Astrocyte (in vitro differentiated cells and primary cell): Measurements from ENCODE around the gene CSMD2. TPM values are rescaled to one million over a fixed set of nuclear protein-coding genes. Genes with fewer than 3 reads are reported as not detected.

Experiments
- DNase-seq: peaks from one replicate; pipeline ENCODE4 v3.0.0-alpha.2; 2010; ENCODE audit warnings: low read depth
- FAIRE-seq: peaks from 2 replicates; lab custom pipeline; 2011; peaks lifted over from hg19 to GRCh38; lab: Jason Lieb, UNC
- H2AFZ ChIP-seq: 2 replicates; pipeline ENCODE4 v1.6.0; 2012; ENCODE audit warnings: low read depth, low read length, inconsistent platforms
- H3K27ac ChIP-seq: 2 replicates; pipeline ENCODE4 v1.5.1; 2011; ENCODE audit warnings: low read depth, low read length, inconsistent platforms
- H3K27me3 ChIP-seq: 2 replicates; pipeline ENCODE4 v1.6.0; 2011; ENCODE audit warnings: low read length, inconsistent platforms; ENCODE audit not compliant: insufficient read depth
- H3K36me3 ChIP-seq: 2 replicates; pipeline ENCODE4 v1.5.1; 2011; ENCODE audit warnings: low read length, inconsistent platforms; ENCODE audit not compliant: insufficient read depth
- H3K4me1 ChIP-seq: 2 replicates; pipeline ENCODE4 v1.5.1; 2011; ENCODE audit warnings: low read length, inconsistent platforms; ENCODE audit not compliant: insufficient read depth
- H3K4me2 ChIP-seq: 2 replicates; pipeline ENCODE4 v1.6.0; 2012; ENCODE audit warnings: low read length, inconsistent platforms
- H3K4me3 ChIP-seq: 2 replicates; pipeline ENCODE4 v1.5.1; 2011; ENCODE audit warnings: low read depth, mild to moderate bottlenecking, low read length, inconsistent platforms; ENCODE audit not compliant: insufficient read depth
- H3K79me2 ChIP-seq: 2 replicates; pipeline ENCODE4 v1.6.0; 2012; ENCODE audit warnings: mild to moderate bottlenecking, low read length, inconsistent platforms; ENCODE audit not compliant: insufficient read depth
- H3K9ac ChIP-seq: 2 replicates; pipeline ENCODE4 v1.6.0; 2012; ENCODE audit warnings: mild to moderate bottlenecking, low read length, inconsistent platforms
- H3K9me3 ChIP-seq: 2 replicates; pipeline ENCODE4 v1.5.1; 2012; ENCODE audit warnings: low read depth, mild to moderate bottlenecking, low read length, inconsistent platforms; ENCODE audit not compliant: insufficient read depth
- H4K20me1 ChIP-seq: 2 replicates; pipeline ENCODE4 v1.6.0; 2012; ENCODE audit warnings: low read length, inconsistent platforms; ENCODE audit not compliant: insufficient read depth
- H3K27ac Mint-ChIP-seq: one replicate; pipeline ENCODE4 v1.8.0; 2021; ENCODE audit warnings: mild to moderate bottlenecking, mixed read lengths; ENCODE audit not compliant: unreplicated experiment
- H3K27me3 Mint-ChIP-seq: one replicate; pipeline ENCODE4 v1.8.0; 2021; ENCODE audit warnings: low read depth, mixed read lengths; ENCODE audit not compliant: unreplicated experiment
- H3K36me3 Mint-ChIP-seq: one replicate; pipeline ENCODE4 v1.8.0; 2021; ENCODE audit warnings: low read depth, mixed read lengths; ENCODE audit not compliant: unreplicated experiment
- H3K4me1 Mint-ChIP-seq: one replicate; pipeline ENCODE4 v1.8.0; 2021; ENCODE audit warnings: low read depth, mixed read lengths; ENCODE audit not compliant: unreplicated experiment
- H3K4me3 Mint-ChIP-seq: one replicate; pipeline ENCODE4 v1.8.0; 2021; ENCODE audit warnings: mild to moderate bottlenecking, moderate library complexity, mixed read lengths; ENCODE audit not compliant: unreplicated experiment
- H3K9me3 Mint-ChIP-seq: one replicate; pipeline ENCODE4 v1.8.0; 2021; ENCODE audit warnings: mild to moderate bottlenecking, mixed read lengths; ENCODE audit not compliant: unreplicated experiment
- CTCF ChIP-seq: IDR thresholded peaks from 2 replicates; pipeline ENCODE4 v1.5.1; 2011; ENCODE audit warnings: low read depth, mild to moderate bottlenecking, inconsistent platforms, low read length, moderate library complexity; ENCODE audit not compliant: insufficient read depth
- EZH2 ChIP-seq: IDR thresholded peaks from 2 replicates; pipeline ENCODE4 v1.6.1; 2012; ENCODE audit warnings: mild to moderate bottlenecking, low read length, inconsistent platforms; ENCODE audit not compliant: insufficient read depth
- total RNA-seq: library from RNA; stranded (reverse); gene quantifications from 2 replicates; pipeline ENCODE4 v1.2.1, GENCODE V29; 2021

The CSMD2 gene
- total RNA-seq, 1 donor from 2014 or later: 11.1 TPM

DNA sequence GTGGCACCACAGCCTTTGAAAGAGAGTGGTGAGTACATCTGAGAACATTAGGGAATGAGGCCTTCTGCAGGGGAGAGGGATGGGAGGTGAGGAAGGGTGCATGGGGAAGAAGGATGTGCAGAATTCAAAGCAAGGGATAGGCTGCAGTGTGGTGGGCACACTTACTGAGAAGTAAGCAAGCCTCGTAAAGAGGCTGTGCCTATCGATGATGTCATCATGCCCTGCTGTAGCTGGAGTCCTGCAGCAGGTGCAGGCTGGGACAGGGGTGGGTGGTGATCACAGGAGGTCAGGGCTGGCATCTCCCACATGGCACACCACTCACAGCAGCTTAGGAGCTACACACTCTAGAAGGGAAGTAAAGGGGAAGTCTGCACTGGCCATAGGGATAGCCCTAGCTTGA lies 676.4 kb downstream of the CSMD2 start:
- peaks cover 27% of the 10 kb centered on the region for H3K36me3 ChIP-seq

GRCh38 chr1:33482412-33482811 lies 682.6 kb downstream of the CSMD2 start:
- H3K4me1 ChIP-seq: no peaks in the 10 kb centered on the region
- no peak overlapping the region for H3K4me3 ChIP-seq
- H3K27ac ChIP-seq: no peak overlapping the region
- H3K36me3 ChIP-seq: peaks cover 21% of the 10 kb centered on the region
- no peak overlapping the region for H3K4me2 ChIP-seq
- H4K20me1 ChIP-seq: peaks cover 17% of the 10 kb centered on the region
- H2AFZ ChIP-seq: no peak overlapping the region
- H3K9ac ChIP-seq: no peak overlapping the region
- no peak overlapping the region for H3K27ac Mint-ChIP-seq
- FAIRE-seq: no peak
- peaks cover 42% of the 10 kb centered on the region for H3K36me3 Mint-ChIP-seq
- H3K27me3 Mint-ChIP-seq: no peaks in the 10 kb centered on the region
- H3K4me3 Mint-ChIP-seq: no peak overlapping the region
- no peaks in the 10 kb centered on the region for H3K9me3 ChIP-seq
- H3K4me1 Mint-ChIP-seq: no peaks in the 10 kb centered on the region
- no peak for TF ChIP-seq EZH2
- no peak for TF ChIP-seq CTCF
- no peak for DNase-seq
- H3K27me3 ChIP-seq: no peaks in the 10 kb centered on the region
- peaks cover 8% of the 10 kb centered on the region for H3K9me3 Mint-ChIP-seq
- H3K79me2 ChIP-seq: peaks cover 7% of the 10 kb centered on the region

More for the DNA sequence above, 676.4 kb downstream of the CSMD2 start:
- Histone ChIP-seq H3K27ac (no peak overlapping the region), H3K4me3 (no peak overlapping the region), H3K27me3 (no peaks in the 10 kb centered on the region), H4K20me1 (no peaks in the 10 kb centered on the region), H3K79me2 (no peaks in the 10 kb centered on the region), H3K4me2 (no peak overlapping the region), H3K9ac (no peak overlapping the region), H2AFZ (no peak overlapping the region), H3K4me1 (no peaks in the 10 kb centered on the region), H3K9me3 (peaks cover 15% of the 10 kb centered on the region)
- no peak for DNase-seq
- peaks cover 26% of the 10 kb centered on the region for H3K9me3 Mint-ChIP-seq
- no peak overlapping the region for H3K27ac Mint-ChIP-seq
- H3K36me3 Mint-ChIP-seq: peaks cover 76% of the 10 kb centered on the region
- FAIRE-seq: no peak
- H3K4me3 Mint-ChIP-seq: no peak overlapping the region
- no peaks in the 10 kb centered on the region for H3K27me3 Mint-ChIP-seq
- TF ChIP-seq CTCF (no peak), EZH2 (no peak)
- no peaks in the 10 kb centered on the region for H3K4me1 Mint-ChIP-seq

DNA sequence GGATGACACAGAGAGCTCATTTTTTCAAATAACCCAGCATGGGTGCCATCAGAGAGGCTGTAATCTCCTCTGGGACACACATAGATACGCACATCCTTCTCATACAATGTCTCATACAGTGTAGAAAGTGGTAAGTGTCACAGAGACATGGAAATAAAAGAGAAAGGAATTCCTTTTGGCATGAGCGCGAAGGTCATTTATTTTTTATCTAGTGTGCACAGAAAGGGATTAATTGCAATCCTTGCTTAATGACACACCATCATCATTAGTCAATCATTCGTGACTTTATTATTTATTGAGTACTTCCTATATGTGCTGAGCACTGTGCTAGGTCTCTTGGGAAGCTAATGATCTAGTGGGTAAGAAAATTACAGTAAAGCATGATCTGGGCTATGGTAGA lies 687.6 kb downstream of the CSMD2 start:
- H3K4me1 Mint-ChIP-seq: peaks cover 3% of the 10 kb centered on the region
- H3K9me3 ChIP-seq: no peaks in the 10 kb centered on the region
- no peak overlapping the region for H3K4me3 Mint-ChIP-seq
- no peaks in the 10 kb centered on the region for H3K9me3 Mint-ChIP-seq
- no peaks in the 10 kb centered on the region for H3K27me3 ChIP-seq
- no peak overlapping the region for H3K9ac ChIP-seq
- no peak overlapping the region for H3K27ac ChIP-seq
- H3K27me3 Mint-ChIP-seq: no peaks in the 10 kb centered on the region
- H3K4me3 ChIP-seq: no peak overlapping the region
- peaks cover 20% of the 10 kb centered on the region for H3K36me3 ChIP-seq
- TF ChIP-seq EZH2 (no peak), CTCF (no peak)
- DNase-seq (no peak), FAIRE-seq (no peak)
- H3K36me3 Mint-ChIP-seq: peaks cover 9% of the 10 kb centered on the region
- H3K4me2 ChIP-seq: no peak overlapping the region
- H3K79me2 ChIP-seq: peaks cover 33% of the 10 kb centered on the region
- peaks cover 17% of the 10 kb centered on the region for H4K20me1 ChIP-seq
- H3K27ac Mint-ChIP-seq: no peak overlapping the region
- peaks cover 11% of the 10 kb centered on the region for H3K4me1 ChIP-seq
- no peak overlapping the region for H2AFZ ChIP-seq
